HG03432 (cell line): ENCODE results near the gene CRTAP.
"Not testable (repeated sequence)": the region's sequence is repeated elsewhere in the genome, so short reads cannot be mapped to it uniquely, and the experiment has no call there.

ENCODE experiments used
- ATAC-seq: cut with Tn5 transposase; IDR thresholded peaks from one replicate; pipeline ENCODE4 v1.9.1; 2021; ENCODE audit warnings: mild to moderate bottlenecking, moderate library complexity; ENCODE audit not compliant: unreplicated experiment

The CRTAP gene

DNA sequence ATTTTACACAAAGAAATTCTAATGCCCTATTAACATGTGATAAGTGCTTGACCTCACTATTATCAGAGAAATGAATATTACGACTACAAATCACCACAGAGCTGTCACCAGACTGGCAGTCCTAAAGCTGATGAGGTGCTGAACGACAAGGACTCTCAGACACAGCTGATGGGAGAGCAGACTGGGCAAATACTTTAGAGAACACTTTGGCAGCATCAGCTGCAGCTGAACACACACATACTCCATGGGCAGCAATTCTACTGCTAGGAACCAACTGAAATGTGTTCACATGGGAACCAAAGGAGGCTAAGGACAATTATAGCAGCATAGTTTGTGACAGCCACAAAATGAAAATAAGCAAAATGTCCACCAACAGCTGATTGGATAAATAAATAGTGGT is 59.3 kb downstream of the CRTAP start:
- no peak for ATAC-seq

DNA sequence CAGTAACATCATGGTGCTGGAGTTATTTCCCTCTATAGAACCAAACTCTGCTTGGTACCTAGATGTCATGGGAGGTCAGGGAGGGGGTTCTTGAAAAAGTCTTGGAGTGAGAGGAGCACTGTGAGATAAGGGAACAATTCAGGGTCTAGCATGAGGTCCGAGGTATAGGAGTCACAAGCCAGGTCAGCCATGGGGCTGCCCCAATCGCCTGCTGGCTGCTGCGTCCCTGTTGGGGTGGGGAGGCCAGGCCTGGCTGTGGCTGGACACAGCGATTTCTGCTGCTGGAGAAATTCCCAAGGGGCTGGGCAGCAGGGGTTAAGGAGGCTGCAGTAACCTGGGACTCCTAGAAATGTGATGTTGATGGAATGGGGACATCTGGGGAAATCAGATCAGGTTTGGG is 59.9 kb downstream of the CRTAP start:
- ATAC-seq: no peak

DNA sequence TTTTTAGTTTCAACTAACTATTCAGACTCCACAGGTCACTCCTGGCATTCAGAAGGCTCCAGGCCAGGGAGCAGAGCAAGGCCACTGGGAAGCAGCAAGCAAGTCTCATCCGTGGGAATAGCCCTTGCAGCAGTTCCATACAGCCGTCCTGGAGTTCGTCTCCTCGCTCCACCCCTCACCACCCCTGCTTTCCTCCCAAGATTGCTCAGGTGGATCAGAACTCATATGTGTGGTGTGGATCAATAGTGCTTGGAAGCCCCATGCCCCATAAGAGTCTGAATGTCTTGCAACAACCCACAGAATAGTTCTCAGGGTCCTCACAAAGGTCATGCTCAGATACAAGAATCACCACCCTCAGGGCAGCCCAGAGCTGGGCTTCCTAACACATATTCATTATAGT is 60.3 kb downstream of the CRTAP start:
- ATAC-seq: no peak

DNA sequence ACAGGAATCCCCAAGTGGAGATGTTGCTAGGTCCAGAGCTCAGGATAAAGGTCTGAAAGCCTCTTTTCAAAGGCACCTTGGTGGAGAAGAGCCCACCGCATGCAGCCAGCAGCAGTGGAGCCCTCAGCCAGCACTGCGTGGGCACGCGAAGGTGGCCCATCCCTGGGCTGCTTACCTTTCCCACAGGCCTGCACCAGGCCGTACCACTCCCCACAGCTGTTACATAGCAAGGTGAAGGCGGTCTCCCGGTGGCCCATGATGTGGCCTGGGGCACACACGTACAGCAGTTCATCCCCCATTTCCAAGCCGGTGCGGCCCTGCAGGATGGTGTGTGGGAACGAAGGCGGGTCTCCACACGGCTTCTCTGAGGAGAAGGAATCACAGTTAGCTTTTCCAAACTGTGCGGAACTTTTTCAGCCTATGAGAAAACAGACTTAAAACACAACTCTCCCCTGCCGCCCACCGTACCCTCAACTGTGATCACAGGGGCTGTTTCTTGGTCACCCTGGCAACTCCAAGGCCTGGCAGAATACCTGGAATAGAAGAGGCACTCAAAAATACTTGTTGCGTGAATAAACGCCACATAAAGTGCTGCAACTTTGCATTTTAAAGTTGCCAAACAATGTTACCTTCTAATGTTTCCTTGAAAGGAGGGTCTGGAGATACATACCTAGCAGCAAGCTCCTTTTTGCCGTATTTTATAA is 61.0 kb downstream of the CRTAP start:
- no peak for ATAC-seq

DNA sequence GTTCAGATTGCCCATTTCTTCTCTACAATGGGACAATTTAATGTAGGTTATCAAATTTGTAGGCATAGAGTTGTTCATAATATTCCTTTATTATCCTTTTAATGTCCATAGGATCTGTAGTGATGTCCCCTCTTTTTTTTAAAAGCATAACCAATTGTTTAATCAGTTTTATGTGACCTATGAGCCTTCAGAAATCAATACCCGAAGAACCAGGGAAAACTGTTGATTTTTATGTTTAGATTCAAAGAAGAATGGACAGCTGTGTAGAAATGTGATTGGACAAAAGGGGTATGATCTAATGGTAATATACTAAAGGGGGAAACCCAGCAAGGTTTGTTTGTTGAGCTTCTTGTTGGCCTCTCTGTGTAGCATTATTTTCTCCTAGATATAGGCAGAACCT is 65.3 kb downstream of the CRTAP start:
- ATAC-seq: no peak

DNA sequence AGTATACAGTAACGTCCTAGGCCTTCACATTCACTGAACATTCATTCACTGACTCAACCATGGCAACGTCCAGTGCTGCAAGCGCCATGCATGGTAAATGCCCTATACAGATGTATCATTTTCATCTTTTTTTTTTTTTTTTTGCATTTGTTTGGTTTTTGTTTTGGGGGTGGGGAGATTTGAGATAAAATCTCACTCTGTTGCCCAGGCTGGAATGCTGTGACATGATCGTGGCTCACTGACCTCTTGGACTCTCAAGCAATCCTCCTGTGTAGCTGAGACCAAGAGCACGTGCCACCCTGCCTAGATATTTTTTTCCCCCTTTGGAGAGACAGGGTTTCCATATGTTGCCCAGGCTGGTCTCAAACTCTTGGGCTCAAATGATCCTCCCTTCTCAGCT is 67.4 kb downstream of the CRTAP start:
- ATAC-seq: no peak

DNA sequence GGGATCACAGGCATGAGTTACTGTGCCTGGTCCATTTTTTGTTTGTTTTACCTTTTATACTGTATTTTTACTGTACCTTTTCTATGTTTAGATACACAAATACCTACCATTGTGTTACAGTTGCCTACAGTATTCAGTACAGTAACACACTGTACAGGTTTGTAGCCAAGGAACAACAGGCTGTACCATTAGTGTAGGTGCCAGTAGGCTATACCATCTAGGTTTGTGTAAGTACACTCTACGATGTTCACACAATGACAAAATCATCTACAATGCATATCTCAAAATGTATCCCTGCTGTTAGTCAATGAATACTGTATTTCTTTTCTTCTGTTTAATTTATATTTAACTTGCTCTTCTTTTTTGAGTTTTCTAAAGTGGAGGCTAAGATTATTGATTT is 67.8 kb downstream of the CRTAP start:
- not testable (repeated sequence) for ATAC-seq

DNA sequence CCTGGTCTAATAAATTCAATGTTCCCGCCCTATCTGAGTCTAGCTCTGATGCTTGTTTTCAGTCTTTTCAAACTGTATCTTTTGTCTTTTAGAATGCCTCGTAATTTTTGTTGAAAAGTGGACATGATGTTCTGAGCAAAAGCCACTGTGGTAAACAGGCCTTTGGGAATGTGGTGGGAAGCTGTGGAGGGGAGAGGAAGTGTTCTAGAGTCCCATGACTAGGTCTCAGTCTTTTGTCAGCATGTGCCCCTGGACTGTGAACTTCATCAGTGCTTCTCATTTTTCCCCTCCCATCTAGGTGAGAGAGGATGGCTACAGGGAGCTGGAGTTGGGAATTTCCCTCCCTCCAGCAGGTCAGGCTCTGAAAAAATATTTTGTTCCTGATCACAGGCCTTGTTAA is 71.0 kb downstream of the CRTAP start:
- ATAC-seq: no peak

DNA sequence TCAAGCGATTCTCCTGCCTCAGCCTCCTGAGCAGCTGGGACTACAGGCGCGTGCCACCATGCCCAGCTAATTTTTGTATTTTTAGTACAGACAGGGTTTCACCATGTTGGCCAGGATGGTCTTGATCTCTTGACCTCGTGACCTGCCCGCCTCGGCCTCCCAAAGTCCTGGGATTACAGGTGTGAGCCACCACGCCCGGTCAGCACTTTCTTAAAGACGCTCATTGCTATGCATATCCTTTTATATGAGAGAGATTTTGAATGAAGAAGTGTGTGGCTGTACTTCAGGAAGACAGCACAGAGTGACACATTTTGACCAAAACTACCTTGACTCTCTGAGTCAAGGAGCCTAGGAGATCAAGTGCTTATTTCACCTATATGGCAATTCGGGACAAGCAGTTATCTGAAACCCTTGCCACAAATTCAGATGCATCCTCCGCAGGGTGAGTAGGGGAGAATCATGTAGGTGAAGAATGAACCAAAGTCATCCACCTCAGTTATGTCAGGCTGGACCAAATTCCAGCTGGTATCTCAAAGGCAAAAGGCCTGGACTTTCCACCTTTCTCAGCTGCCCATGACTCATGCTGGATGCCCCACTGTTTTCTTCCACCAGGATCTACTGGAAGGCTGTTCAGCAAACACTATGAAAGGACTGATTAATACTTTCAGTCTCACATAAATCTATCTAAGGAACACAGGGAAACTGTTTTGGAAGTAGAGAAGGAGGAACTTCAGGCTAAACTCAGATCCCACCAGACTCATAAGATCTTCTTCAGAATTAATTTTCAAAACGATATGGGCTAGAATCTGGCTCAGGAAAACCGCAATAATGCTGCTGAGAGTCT is 72.9 kb downstream of the CRTAP start:
- ATAC-seq: no peak

DNA sequence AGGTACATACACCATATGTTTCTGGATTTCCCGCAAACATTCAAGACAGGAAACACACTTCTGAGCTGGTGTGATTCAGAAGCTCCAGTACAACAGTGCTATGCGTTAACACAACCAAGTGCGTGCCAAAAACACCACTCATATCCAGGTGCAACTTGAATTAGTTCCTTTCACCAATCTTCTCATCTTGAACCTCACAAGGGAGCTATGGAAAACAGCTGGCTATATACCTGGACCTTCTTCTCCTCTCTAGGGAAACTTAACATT is 73.5 kb downstream of the CRTAP start:
- no peak for ATAC-seq

DNA sequence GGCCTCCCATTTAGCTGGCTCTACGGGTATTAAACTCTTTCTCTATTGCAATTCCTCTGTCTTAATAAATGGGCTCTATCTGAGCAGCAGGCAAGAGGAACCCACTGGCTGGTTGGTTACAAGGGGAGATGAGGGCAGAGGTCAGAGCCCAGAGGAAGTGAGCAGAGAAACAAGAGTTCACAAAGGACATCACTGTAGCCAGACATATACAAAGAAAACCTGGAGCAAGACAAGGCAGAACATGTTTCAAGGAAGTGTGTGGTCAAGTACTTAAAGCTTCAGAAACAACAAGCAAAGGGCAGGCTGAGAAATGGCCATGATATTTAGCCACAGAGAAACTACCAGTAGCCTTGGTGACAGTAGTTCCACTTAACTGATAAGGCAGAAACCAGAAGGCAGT is 80.5 kb downstream of the CRTAP start:
- peak; percentile 42 for ATAC-seq

DNA sequence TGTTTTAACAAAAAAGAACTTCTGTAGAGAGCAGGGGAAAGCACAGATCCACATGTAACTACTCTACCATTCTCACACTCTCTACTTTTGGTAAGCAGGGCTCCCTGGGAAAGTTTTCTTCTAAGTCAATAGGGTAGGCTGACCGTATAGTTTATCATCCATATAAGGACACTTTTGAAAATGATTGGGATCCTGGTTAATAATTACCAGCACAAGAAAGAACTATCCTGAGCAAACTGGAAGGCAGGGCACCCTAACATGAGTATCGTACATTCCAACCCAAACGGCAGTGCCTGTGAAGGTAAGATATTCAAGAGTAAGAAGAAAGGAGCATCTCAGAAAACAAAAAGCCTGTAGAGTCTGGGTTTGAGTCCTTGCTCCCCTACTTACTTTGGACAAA is 82.7 kb downstream of the CRTAP start:
- no peak for ATAC-seq
